Measurements from ENCODE around the gene RSPH3. TPM values are rescaled to one million over a fixed set of nuclear protein-coding genes. Genes with fewer than 3 reads are reported as not detected.
A peak's percentile ranks its signal among the peaks of the same experiment; 100 is the strongest.

Gene RSPH3
- total and polyA plus RNA-seq, 3 experiments from 2014 or later: 3.3 to 4.4 (median 4.2) TPM

GRCh38 chr6:158972241-158973233, 27.5 kb downstream of the RSPH3 start:
- H3K27ac Mint-ChIP-seq: peak overlapping the region in 1 of 8 donors; percentile 50
- H3K27me3 Mint-ChIP-seq: no peaks in the 10 kb centered on the region
- H3K27me3 ChIP-seq (ENCODE audit: insufficient read depth, low read length, poor library complexity, severe bottlenecking): no peaks in the 10 kb centered on the region
- H3K9me3 ChIP-seq (ENCODE audit: low read length): no peaks in the 10 kb centered on the region
- no peak overlapping the region for H3K27ac ChIP-seq (ENCODE audit: low read depth, low read length)
- peaks cover 3 to 14% (median 12%) of the 10 kb centered on the region in 5 donors for H3K9me3 Mint-ChIP-seq
- DNase-seq: peak in 2 of 5 donors; percentile 43 to 55
- peaks cover 0 to 4% (median 4%) of the 10 kb centered on the region in 3 donors for H3K4me1 Mint-ChIP-seq
- H3K36me3 ChIP-seq (ENCODE audit: insufficient read depth, low read length): no peaks in the 10 kb centered on the region
- peaks cover 10 to 17% (median 16%) of the 10 kb centered on the region in 3 donors for H3K36me3 Mint-ChIP-seq
- ChIA-PET CTCF (interaction anchor here (0.5 to 6.9 kb wide), 28 partner anchors 18 to 760 kb away, joined by 3 to 75 read pairs (median 4); partner anchors contain the start of gene DYNLT1), POLR2A (interaction anchor here (0.6 to 1.5 kb wide), 2 partner anchors 103 to 268 kb away, joined by 4 read pairs; no protein-coding TSS in a partner anchor)
- H3K4me3 Mint-ChIP-seq: no peak overlapping the region
- H3K4me1 ChIP-seq (ENCODE audit: insufficient read depth, low read length): no peaks in the 10 kb centered on the region
- no peak overlapping the region for H3K4me3 ChIP-seq (ENCODE audit: low read length)

DNA sequence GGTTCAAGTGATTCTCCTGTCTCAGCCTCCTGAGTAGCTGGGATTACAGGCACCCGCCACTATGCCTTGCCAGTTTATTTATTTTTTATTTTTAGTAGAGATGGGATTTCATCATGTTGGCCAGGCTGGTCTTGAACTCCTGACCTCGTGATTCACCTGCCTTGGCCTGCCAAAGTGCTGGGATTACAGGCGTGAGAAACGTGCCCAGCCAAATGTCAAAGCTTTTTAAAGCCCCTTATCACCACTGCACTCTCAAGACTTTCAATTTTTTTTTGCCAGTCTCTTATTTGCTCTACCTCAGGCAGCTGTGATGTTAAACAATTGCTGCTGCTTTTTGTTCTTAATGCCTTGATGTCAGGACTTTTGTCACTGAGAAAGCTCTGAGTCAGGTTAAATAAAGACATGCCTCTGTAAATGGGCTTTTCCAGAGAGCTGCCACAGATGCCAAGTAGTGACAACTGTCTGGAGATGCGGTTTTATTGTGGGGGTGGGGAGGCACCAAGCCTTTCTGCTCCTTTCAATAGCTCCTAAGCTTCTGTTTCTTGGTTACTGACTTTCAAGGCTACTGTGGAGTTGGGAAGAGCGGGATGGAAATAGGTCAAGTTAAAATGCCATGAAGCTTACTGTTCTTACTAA, 29.2 kb downstream of the RSPH3 start:
- ChIA-PET POLR2A (interaction anchor here (1.0 kb wide), 1 partner anchor 101 kb away, joined by 3 read pairs; no protein-coding TSS in a partner anchor), CTCF (interaction anchor here (0.8 to 6.9 kb wide), 11 partner anchors 10 to 280 kb away, joined by 3 to 75 read pairs (median 4); no protein-coding TSS in a partner anchor)
- H3K27me3 ChIP-seq (ENCODE audit: insufficient read depth, low read length, poor library complexity, severe bottlenecking): no peaks in the 10 kb centered on the region
- H3K27ac ChIP-seq (ENCODE audit: low read depth, low read length): no peak overlapping the region
- DNase-seq: no peak
- no peaks in the 10 kb centered on the region for H3K9me3 ChIP-seq (ENCODE audit: low read length)
- no peak overlapping the region for H3K4me3 Mint-ChIP-seq
- peaks cover 3 to 21% (median 12%) of the 10 kb centered on the region in 5 donors for H3K9me3 Mint-ChIP-seq
- no peak overlapping the region for H3K4me3 ChIP-seq (ENCODE audit: low read length)
- H3K27ac Mint-ChIP-seq: no peak overlapping the region
- H3K4me1 Mint-ChIP-seq: peaks cover 0 to 4% (median 4%) of the 10 kb centered on the region in 3 donors
- H3K27me3 Mint-ChIP-seq: no peaks in the 10 kb centered on the region
- peaks cover 7 to 24% (median 8%) of the 10 kb centered on the region in 3 donors for H3K36me3 Mint-ChIP-seq
- no peaks in the 10 kb centered on the region for H3K36me3 ChIP-seq (ENCODE audit: insufficient read depth, low read length)
- no peaks in the 10 kb centered on the region for H3K4me1 ChIP-seq (ENCODE audit: insufficient read depth, low read length)

- H3K27ac ChIP-seq (ENCODE audit: low read depth, low read length): no peak overlapping the region
- CTCF ChIA-PET: no interaction called here
- Mint-ChIP-seq H3K4me3 (no peak overlapping the region), H3K9me3 (peaks cover 3 to 21% (median 12%) of the 10 kb centered on the region in 5 donors), H3K27ac (no peak overlapping the region), H3K36me3 (peaks cover 7 to 24% (median 8%) of the 10 kb centered on the region in 3 donors), H3K4me1 (peaks cover 0 to 4% (median 4%) of the 10 kb centered on the region in 3 donors), H3K27me3 (no peaks in the 10 kb centered on the region)
- H3K9me3 ChIP-seq (ENCODE audit: low read length): no peaks in the 10 kb centered on the region
- no peak for DNase-seq
- POLR2A ChIA-PET: no interaction called here
- no peak overlapping the region for H3K4me3 ChIP-seq (ENCODE audit: low read length)
- H3K27me3 ChIP-seq (ENCODE audit: insufficient read depth, low read length, poor library complexity, severe bottlenecking): no peaks in the 10 kb centered on the region
- no peaks in the 10 kb centered on the region for H3K4me1 ChIP-seq (ENCODE audit: insufficient read depth, low read length)
- no peaks in the 10 kb centered on the region for H3K36me3 ChIP-seq (ENCODE audit: insufficient read depth, low read length)
These were observed 30.9 kb downstream of the RSPH3 start for GRCh38 chr6:158969148-158969547.

DNA sequence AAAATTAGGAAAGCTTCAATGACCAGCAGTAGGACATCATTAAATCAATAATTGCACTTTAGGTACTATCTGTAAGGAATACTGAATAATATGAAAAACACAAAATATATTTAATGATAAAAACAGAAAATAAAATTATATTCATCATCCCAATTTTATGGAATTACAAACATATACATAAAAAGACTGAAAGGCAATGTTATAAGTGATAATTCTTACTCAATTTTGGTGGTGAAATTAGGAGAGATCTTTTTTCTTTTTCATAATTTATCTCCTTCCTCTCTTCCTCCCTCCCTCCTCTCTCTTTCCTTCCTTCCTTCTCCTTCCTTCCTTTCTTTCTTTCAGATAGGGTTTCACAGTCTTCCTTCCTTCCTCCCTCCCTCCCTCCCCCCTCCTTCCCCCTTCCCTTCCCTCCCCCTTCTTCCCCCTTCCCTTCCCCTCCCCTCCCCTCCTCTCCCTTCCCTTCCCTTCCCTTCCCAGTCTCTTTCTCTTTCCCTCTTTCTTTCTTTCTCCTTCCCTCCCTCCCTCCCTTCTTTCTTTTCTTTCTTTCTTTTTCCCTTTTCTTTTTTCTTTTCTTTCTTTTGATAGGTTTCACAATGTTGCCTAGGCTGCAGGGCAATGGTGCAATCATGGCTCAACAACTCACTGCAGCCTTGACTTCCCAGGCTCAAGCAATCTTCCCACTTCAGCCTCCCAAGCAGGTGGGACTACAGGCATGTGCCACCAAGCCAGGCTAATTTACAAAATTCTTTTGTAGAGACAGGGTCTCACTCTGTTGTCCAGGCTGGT, 36.8 kb downstream of the RSPH3 start:
- no peak overlapping the region for H3K27ac Mint-ChIP-seq
- no peak overlapping the region for H3K4me3 ChIP-seq (ENCODE audit: low read length)
- H3K27ac ChIP-seq (ENCODE audit: low read depth, low read length): no peak overlapping the region
- no peak overlapping the region for H3K4me3 Mint-ChIP-seq
- H3K36me3 Mint-ChIP-seq: peaks cover 0 to 15% (median 1%) of the 10 kb centered on the region in 3 donors
- H3K27me3 Mint-ChIP-seq: no peaks in the 10 kb centered on the region
- H3K4me1 ChIP-seq (ENCODE audit: insufficient read depth, low read length): no peaks in the 10 kb centered on the region
- H3K9me3 Mint-ChIP-seq: peaks cover 0 to 14% (median 8%) of the 10 kb centered on the region in 5 donors
- no peaks in the 10 kb centered on the region for H3K27me3 ChIP-seq (ENCODE audit: insufficient read depth, low read length, poor library complexity, severe bottlenecking)
- no peak for DNase-seq
- CTCF ChIA-PET: interaction anchor here (0.7 kb wide), 1 partner anchor 272 kb away, joined by 4 read pairs; no protein-coding TSS in a partner anchor
- no peaks in the 10 kb centered on the region for H3K36me3 ChIP-seq (ENCODE audit: insufficient read depth, low read length)
- peaks cover 0 to 9% (median 4%) of the 10 kb centered on the region in 3 donors for H3K4me1 Mint-ChIP-seq
- no peaks in the 10 kb centered on the region for H3K9me3 ChIP-seq (ENCODE audit: low read length)
- POLR2A ChIA-PET: interaction anchor here (1.1 kb wide), 1 partner anchor 98 kb away, joined by 6 read pairs; no protein-coding TSS in a partner anchor

DNA sequence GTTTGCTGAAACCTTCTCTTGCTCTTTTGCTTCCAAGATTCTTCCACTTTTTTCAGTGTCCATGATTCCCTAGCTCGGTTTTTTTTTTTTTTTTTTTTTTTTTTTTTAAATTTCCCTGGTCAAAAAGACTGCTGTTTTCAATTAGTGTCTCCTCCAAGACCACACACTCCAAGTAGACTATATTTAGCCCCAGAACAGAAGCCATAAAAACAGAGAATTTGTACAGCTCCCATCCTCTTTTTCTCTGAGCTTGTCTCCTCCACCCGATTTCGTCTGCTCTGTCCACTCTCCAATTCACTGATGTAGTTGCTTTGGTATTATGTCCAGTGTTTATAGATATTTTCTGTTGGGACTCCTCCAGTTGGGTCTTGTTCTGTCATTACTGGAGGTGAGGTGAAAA, 37.6 kb downstream of the RSPH3 start:
- H3K9me3 ChIP-seq (ENCODE audit: low read length): no peaks in the 10 kb centered on the region
- Mint-ChIP-seq H3K9me3 (peaks cover 0 to 6% (median 2%) of the 10 kb centered on the region in 5 donors), H3K36me3 (peaks cover 0 to 9% (median 0%) of the 10 kb centered on the region in 3 donors), H3K4me1 (peaks cover 0 to 9% (median 4%) of the 10 kb centered on the region in 3 donors), H3K4me3 (no peak overlapping the region), H3K27me3 (no peaks in the 10 kb centered on the region), H3K27ac (no peak overlapping the region)
- H3K4me1 ChIP-seq (ENCODE audit: insufficient read depth, low read length): no peaks in the 10 kb centered on the region
- POLR2A ChIA-PET: interaction anchor here (0.6 to 1.1 kb wide), 2 partner anchors 97 to 271 kb away, joined by 4 to 6 read pairs; no protein-coding TSS in a partner anchor
- no peak overlapping the region for H3K4me3 ChIP-seq (ENCODE audit: low read length)
- H3K36me3 ChIP-seq (ENCODE audit: insufficient read depth, low read length): no peaks in the 10 kb centered on the region
- DNase-seq: no peak
- no peak overlapping the region for H3K27ac ChIP-seq (ENCODE audit: low read depth, low read length)
- H3K27me3 ChIP-seq (ENCODE audit: insufficient read depth, low read length, poor library complexity, severe bottlenecking): no peaks in the 10 kb centered on the region
- CTCF ChIA-PET: interaction anchor here (0.6 to 1.3 kb wide), 5 partner anchors 9 to 271 kb away, joined by 3 to 6 read pairs (median 4); no protein-coding TSS in a partner anchor

DNA sequence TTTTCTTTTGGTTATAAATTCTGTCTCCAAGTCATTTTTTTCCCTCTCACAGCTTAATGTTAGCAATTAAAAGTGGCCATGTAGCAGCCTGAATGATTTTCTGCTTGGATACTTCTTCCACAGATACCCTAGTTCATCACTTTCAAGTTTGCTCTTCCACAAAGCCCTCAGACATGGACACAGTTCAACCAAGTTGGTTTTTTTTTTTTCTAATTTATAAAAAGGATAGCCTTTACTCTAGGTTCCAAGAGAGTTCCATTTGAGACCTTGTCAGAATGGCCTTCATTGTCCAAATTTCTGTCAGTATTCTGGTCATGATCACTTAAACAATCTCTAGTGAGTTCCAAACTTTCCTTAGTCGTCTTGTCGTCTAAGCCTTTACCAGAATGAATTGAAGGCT, 40.0 kb downstream of the RSPH3 start:
- no peaks in the 10 kb centered on the region for H3K36me3 ChIP-seq (ENCODE audit: insufficient read depth, low read length)
- no peaks in the 10 kb centered on the region for H3K4me1 ChIP-seq (ENCODE audit: insufficient read depth, low read length)
- CTCF ChIA-PET: interaction anchor here (1.2 to 1.9 kb wide), 5 partner anchors 10 to 252 kb away, joined by 3 to 11 read pairs (median 4); no protein-coding TSS in a partner anchor
- no peak for DNase-seq
- Mint-ChIP-seq H3K9me3 (no peaks in the 10 kb centered on the region), H3K27me3 (peaks cover 0 to 6% of the 10 kb centered on the region in 2 donors), H3K4me1 (peaks cover 0 to 23% (median 4%) of the 10 kb centered on the region in 3 donors), H3K27ac (peak overlapping the region in 1 of 8 donors; percentile 79), H3K36me3 (no peaks in the 10 kb centered on the region), H3K4me3 (no peak overlapping the region)
- H3K27me3 ChIP-seq (ENCODE audit: insufficient read depth, low read length, poor library complexity, severe bottlenecking): no peaks in the 10 kb centered on the region
- H3K27ac ChIP-seq (ENCODE audit: low read depth, low read length): no peak overlapping the region
- no peaks in the 10 kb centered on the region for H3K9me3 ChIP-seq (ENCODE audit: low read length)
- no peak overlapping the region for H3K4me3 ChIP-seq (ENCODE audit: low read length)
- POLR2A ChIA-PET: no interaction called here

DNA sequence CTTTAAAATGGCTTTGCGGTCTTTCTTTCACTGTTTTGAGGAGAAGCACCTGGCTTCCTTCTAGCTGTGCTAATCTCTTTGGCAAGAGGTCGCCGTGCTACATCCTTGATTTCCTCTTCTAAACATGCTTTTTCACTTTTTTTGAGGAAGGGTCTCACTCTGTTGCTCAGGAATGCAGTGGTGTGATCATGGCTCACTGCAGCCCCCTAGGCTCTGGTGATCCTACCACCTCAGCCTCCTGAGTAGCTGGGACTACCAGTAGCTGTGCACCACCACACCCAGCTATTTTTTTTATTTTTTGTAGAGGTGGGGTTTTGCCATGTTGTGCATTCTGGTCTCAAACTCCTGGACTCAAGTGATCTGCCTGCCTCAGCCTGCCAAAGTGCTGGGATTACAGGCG, 40.5 kb downstream of the RSPH3 start:
- no peak overlapping the region for H3K27ac ChIP-seq (ENCODE audit: low read depth, low read length)
- H3K4me3 Mint-ChIP-seq: no peak overlapping the region
- no peaks in the 10 kb centered on the region for H3K27me3 ChIP-seq (ENCODE audit: insufficient read depth, low read length, poor library complexity, severe bottlenecking)
- H3K4me1 ChIP-seq (ENCODE audit: insufficient read depth, low read length): no peaks in the 10 kb centered on the region
- H3K9me3 ChIP-seq (ENCODE audit: low read length): no peaks in the 10 kb centered on the region
- DNase-seq: no peak
- POLR2A ChIA-PET: no interaction called here
- peaks cover 0 to 28% (median 4%) of the 10 kb centered on the region in 3 donors for H3K4me1 Mint-ChIP-seq
- H3K9me3 Mint-ChIP-seq: no peaks in the 10 kb centered on the region
- peaks cover 0 to 6% of the 10 kb centered on the region in 2 donors for H3K27me3 Mint-ChIP-seq
- peak overlapping the region in 2 of 8 donors; percentile 35 to 79 for H3K27ac Mint-ChIP-seq
- H3K36me3 ChIP-seq (ENCODE audit: insufficient read depth, low read length): no peaks in the 10 kb centered on the region
- H3K4me3 ChIP-seq (ENCODE audit: low read length): no peak overlapping the region
- no peaks in the 10 kb centered on the region for H3K36me3 Mint-ChIP-seq
- CTCF ChIA-PET: interaction anchor here (1.2 to 1.9 kb wide), 10 partner anchors 9 to 268 kb away, joined by 3 to 11 read pairs (median 4); no protein-coding TSS in a partner anchor
